DLD1 (cell line): ENCODE measurements around the gene MLLT11.

Source experiments
- in situ Hi-C: cut with HindIII; loops from 2 replicates; pipeline ENCODE4 v1.10.0; 2017; ENCODE audit warnings: low sequenced_read_pairs

Gene MLLT11

GRCh38 chr1:151055581-151055980, 4.6 kb upstream of the MLLT11 start:
- in situ Hi-C loops, result no loop called here

- in situ Hi-C loops, result no loop called here
Measured at GRCh38 chr1:151056149-151056548, 4.0 kb upstream of the MLLT11 start.

- in situ Hi-C loops, result no loop called here
Measured at GRCh38 chr1:151058692-151059091, 1.5 kb upstream of the MLLT11 start.

GRCh38 chr1:151059109-151060006, 839 bp upstream of the MLLT11 start, which contains the start of gene CDC42SE1:
Gene CDC42SE1, minus strand, starts transcription at chr1:151059622. Its CDS starts 3,892 bp downstream, at chr1:151055730.
- in situ Hi-C loops, result no loop called here

GRCh38 chr1:151060657-151061421, 642 bp downstream of the MLLT11 start:
- in situ Hi-C loops, result no loop called here

GRCh38 chr1:151061704-151062103, 1.5 kb downstream of the MLLT11 start:
- in situ Hi-C loops, result no loop called here

GRCh38 chr1:151062741-151063371, 2.7 kb downstream of the MLLT11 start:
- in situ Hi-C loops, result no loop called here

GRCh38 chr1:151065089-151065645, 5.0 kb downstream of the MLLT11 start:
- in situ Hi-C loops, result no loop called here

- in situ Hi-C loops, result no loop called here
Measured at GRCh38 chr1:151067185-151067584, 7.0 kb downstream of the MLLT11 start.

- in situ Hi-C loops, result no loop called here
Measured at GRCh38 chr1:151069103-151069486, 8.9 kb downstream of the MLLT11 start.

GRCh38 chr1:151070474-151071276, 10.5 kb downstream of the MLLT11 start, which contains the start of gene GABPB2:
Gene GABPB2, plus strand, starts transcription at chr1:151070761. Its CDS starts 17,429 bp downstream, at chr1:151088190.
- in situ Hi-C loops, result no loop called here

- in situ Hi-C loops, result no loop called here
Measured at GRCh38 chr1:151072224-151072623, 12.0 kb downstream of the MLLT11 start.

- in situ Hi-C loops, result no loop called here
Measured at GRCh38 chr1:151085953-151086559, 25.9 kb downstream of the MLLT11 start.

GRCh38 chr1:151097426-151097825, 37.2 kb downstream of the MLLT11 start:
- in situ Hi-C loops, result loop anchor here (5.0 kb wide), 1 partner anchor 35 kb away; no protein-coding TSS in a partner anchor

- in situ Hi-C loops, result loop anchor here (5.0 kb wide), 1 partner anchor 34 kb away; no protein-coding TSS in a partner anchor
Measured at GRCh38 chr1:151098126-151098525, 37.9 kb downstream of the MLLT11 start.

GRCh38 chr1:151104630-151105029, 44.4 kb downstream of the MLLT11 start:
- in situ Hi-C loops, result no loop called here

GRCh38 chr1:151106894-151107293, 46.7 kb downstream of the MLLT11 start:
- in situ Hi-C loops, result no loop called here

- in situ Hi-C loops, result no loop called here
Measured at GRCh38 chr1:151108331-151108730, 48.1 kb downstream of the MLLT11 start.

- in situ Hi-C loops, result no loop called here
Measured at GRCh38 chr1:151113877-151114276, 53.7 kb downstream of the MLLT11 start.
